GM19023 (cell line): ENCODE data around the gene SPATA25.
"Not testable (repeated sequence)": the region's sequence is repeated elsewhere in the genome, so short reads cannot be mapped to it uniquely, and the experiment has no call there.

Experiments used
- ATAC-seq: cut with Tn5 transposase; IDR thresholded peaks from one replicate; pipeline ENCODE4 v1.9.1; 2021; ENCODE audit warnings: mild to moderate bottlenecking, moderate library complexity; ENCODE audit not compliant: unreplicated experiment

SPATA25 gene, protein sequence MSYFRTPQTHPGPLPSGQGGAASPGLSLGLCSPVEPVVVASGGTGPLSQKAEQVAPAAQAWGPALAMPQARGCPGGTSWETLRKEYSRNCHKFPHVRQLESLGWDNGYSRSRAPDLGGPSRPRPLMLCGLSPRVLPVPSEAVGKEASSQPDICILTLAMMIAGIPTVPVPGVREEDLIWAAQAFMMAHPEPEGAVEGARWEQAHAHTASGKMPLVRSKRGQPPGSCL

DNA sequence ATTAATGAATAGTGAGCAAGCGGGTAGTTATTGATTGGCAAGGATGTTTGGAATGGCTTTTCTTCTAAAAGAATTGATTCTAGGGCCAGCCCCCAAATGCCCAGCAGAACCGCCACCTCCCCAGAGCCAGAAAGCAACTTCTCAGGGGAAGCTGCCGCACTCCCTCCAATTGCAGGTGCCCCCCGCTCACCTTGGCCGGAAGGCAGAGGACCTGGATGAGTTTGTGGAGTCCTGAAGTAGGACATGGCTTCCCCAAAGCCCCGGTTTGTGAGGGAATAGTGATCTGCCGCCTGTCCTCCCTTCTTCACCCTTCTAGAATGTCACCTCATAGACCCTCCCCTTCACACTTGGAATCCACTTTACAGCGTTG lies at the start of gene SPATA25:
SPATA25 (minus strand) TSS at position 277 of the 370 bp plus-strand sequence; CDS start at position 245, 32 bp downstream.
- no peak for ATAC-seq

DNA sequence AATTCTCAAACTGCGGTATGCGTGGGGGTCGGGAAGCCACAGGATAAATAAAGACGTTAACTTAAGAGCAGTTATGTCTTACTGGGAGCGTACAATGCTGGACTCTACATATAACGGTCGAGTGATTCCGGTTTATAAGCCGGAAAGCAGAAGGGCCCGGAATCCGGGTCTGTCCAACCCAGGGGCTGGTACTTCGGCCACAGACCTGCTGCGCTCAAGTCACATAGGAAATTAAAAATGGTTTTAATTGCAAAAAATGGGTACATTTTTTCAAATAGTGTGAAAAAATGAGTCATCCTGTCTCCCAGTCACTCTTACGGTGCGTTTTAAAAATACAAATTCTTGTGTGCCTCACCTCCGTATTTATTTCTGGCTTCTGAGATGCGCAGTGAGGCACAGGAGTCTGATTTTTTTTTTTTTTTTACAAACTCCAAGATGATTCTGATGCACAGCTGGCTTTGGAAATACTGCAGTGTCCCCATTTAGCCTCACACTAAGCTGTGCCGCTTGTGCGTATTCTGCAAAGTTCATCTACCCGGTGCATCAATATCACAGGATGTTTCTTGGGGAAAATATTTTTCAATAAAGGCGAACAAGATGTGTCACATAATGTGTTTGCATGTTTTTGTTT lies 48.1 kb upstream of the SPATA25 start:
- ATAC-seq: peak; percentile 10

GRCh38 chr20:45934586-45935415 lies 47.4 kb upstream of the SPATA25 start, which contains the start of gene PCIF1:
TSS of gene PCIF1 (plus strand) at chr20:45934683. CDS start at chr20:45939000, 4,317 bp downstream.
- ATAC-seq: peak; percentile 77

DNA sequence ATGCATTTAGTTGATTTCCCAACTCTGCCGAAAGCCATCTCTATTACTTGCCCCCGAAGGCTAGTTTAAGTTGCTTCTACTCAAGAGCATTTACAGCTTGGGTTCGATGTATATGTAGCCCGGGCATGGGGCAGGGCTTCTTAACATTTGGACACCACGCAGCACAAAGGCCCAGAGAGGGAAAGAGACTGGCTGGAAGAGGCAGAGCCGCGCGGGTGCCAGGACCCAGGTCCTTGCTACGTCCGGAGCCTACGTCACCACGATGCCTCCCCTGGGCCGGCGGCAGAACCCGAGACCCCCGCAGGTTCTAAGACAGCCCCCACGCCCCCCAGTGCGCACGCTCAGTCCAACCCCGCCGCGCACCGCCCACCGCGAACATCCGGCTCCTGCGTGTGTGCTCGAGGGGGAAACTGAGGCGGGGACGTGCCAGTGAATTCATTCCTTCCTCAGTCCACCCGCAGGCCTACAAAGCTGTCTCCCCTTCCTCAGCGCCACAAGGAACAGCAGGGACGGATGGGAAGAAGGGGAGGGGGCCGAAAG lies 46.7 kb upstream of the SPATA25 start:
- ATAC-seq: peak; percentile 22

- ATAC-seq: no peak
Observed at GRCh38 chr20:45933266-45934045, 46.0 kb upstream of the SPATA25 start.

- ATAC-seq: not testable (repeated sequence)
Observed at GRCh38 chr20:45931680-45932079, 44.3 kb upstream of the SPATA25 start.

GRCh38 chr20:45927071-45927878 lies 39.9 kb upstream of the SPATA25 start:
- no peak for ATAC-seq

- ATAC-seq: no peak
Observed at GRCh38 chr20:45926731-45927070, 39.3 kb upstream of the SPATA25 start.

GRCh38 chr20:45925821-45926506 lies 38.5 kb upstream of the SPATA25 start:
- ATAC-seq: no peak

DNA sequence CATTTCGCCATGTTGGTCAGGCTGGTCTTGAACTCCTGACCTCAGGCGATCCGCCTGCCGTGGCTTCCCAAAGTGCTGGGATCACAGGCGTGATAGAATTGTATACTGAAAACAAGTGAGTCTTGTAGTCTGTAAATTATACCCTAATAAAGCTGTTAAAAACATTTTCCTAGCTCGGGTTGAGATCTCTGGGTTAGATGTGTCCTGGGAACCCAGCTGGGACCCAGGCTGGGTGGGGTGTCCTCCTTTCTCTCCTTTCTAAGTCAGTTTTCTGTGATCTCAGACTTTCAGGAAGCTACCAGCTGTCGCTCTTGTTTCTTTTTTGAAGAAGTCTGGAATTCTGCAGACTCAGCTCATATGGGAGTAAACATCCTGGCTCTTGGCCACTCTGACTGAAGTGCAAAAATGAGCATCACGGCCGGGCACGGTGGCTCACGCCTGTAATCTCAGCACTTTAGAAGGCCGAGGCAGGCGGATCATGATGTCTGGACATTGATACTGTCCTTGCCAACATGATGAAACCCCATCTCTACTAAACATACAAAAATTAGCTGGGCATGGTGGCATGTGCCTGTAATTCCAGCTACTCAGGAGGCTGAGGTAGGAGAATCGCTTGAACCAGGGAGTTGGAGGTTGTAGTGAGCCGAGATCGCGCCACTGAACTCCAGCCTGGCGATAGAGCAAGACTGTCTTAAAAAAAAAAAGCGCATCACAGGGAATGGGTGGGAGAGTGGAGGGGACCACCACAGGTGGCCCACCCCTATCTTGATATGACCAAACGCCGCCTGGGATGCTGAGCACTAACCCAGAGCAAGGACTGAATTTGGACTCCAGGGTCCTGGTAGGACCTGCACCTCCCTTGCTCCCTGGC lies 37.2 kb upstream of the SPATA25 start:
- ATAC-seq: no peak

- no peak for ATAC-seq
Observed at GRCh38 chr20:45921337-45922189, 34.1 kb upstream of the SPATA25 start.

- ATAC-seq: no peak
Observed at GRCh38 chr20:45920462-45921336, 33.3 kb upstream of the SPATA25 start.

DNA sequence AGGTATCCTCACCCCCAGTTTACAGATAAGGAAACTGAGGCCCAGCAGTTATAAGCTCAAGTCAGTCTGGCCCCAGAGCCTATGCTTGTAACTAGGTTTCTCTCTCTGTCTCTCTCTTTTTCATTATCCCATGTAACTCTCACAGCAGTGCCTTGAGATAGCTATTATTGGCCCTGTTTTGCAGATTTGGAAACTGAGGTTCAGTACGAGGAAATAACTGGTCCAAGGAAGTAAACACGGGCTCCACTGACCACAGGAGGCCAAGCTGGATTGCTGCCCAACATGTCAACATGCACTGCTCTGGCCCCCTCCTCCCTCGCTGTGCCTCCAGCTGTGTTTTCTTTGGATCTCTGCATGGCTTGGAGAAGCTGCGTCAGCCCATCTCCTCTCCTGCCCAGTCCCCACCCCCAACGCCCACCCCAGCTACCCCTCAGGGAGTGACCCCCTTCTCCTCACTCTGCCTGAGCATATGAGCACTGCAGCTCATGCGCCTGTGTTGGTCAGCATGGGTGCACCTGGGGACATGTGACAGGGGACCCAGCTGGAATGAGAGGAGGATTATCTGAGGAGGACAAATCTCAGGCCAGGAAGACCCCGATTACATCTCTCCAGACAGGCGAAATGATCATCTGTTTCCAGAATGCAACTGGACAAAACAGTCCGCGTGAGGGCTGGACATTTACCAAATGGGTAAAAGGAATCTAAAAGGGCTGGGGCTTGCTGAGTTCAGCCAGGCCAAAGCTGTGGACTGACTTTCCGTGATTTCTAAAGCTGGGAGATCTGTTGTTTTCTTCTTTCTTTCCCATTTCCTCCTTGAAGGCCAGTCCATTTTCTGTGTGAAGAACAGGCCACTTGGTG lies 32.3 kb upstream of the SPATA25 start:
- no peak for ATAC-seq

DNA sequence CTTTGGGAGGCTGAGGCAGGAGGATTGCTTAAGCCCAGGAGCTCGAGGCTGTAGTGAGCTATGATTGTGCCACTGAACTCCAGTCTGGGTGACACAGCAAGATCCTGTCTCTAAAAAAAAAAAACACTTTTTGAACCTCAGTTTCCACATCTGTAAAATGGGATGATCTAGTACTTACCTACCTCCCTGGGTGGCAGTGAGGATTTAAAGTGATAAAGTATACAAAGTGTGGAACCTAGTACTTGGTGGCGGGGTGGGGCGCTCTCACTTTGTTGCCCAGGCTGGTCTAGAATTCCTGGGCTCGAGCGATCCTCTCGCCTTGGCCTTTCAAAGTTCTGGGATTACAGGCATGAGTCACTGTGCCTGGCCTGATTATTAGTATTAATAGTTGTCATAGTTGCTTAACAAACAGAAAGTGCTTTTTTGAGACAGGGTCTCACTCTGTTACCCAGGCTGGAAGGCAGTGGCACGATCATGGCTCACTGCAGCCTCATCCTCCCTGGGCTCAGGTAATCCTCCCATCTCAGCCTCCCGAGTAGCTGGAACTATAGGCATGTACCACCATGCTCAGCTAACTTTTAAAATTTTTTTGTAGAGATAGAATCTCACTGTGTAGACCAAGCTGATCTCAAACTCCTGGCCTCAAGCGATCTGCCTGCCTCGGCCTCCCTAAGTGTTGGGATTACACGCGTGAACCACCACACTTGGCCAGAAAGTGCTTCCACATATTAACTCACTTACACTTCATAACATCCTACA lies 31.5 kb upstream of the SPATA25 start:
- no peak for ATAC-seq

GRCh38 chr20:45918182-45918737 lies 30.8 kb upstream of the SPATA25 start:
- ATAC-seq: no peak
